22Rv1 (cell line): Measurements from ENCODE around the gene WHAMM.

Experiments used
- ZFX ChIP-seq: fragments of 450-650 bp; IDR thresholded peaks from 2 replicates; pipeline ENCODE4 v1.6.1; 2017; ENCODE audit warnings: antibody characterized with exemption, borderline replicate concordance
- TF ChIP-seq, protein P1 (sequence below): fragments of 450-650 bp; IDR thresholded peaks from 2 replicates; pipeline ENCODE4 v1.5.1; 2017; ENCODE audit warnings: mild to moderate bottlenecking

- TF ChIP-seq ZFX = no peak
- TF ChIP-seq, protein P1, sequence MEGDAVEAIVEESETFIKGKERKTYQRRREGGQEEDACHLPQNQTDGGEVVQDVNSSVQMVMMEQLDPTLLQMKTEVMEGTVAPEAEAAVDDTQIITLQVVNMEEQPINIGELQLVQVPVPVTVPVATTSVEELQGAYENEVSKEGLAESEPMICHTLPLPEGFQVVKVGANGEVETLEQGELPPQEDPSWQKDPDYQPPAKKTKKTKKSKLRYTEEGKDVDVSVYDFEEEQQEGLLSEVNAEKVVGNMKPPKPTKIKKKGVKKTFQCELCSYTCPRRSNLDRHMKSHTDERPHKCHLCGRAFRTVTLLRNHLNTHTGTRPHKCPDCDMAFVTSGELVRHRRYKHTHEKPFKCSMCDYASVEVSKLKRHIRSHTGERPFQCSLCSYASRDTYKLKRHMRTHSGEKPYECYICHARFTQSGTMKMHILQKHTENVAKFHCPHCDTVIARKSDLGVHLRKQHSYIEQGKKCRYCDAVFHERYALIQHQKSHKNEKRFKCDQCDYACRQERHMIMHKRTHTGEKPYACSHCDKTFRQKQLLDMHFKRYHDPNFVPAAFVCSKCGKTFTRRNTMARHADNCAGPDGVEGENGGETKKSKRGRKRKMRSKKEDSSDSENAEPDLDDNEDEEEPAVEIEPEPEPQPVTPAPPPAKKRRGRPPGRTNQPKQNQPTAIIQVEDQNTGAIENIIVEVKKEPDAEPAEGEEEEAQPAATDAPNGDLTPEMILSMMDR = no peak
Observed at GRCh38 chr15:82781349-82781748, 28.1 kb upstream of the WHAMM start.
